Stimulated activated CD8-positive, alpha-beta memory T cell treated with anti-CD3 and anti-CD28 coated beads, Interleukin-7, amount 100 ng/mL, for 24 hours (primary cell): ENCODE results near the gene IKZF1.

Source experiments
- DNase-seq: peaks from one replicate; pipeline ENCODE4 v3.0.0-alpha.2; 2020; ENCODE audit warnings: low read depth

IKZF1 gene

GRCh38 chr7:50412973-50413372 lies 108.5 kb downstream of the IKZF1 start:
- no peak for DNase-seq

- DNase-seq = no peak
These were observed 109.0 kb downstream of the IKZF1 start for GRCh38 chr7:50413561-50413960.

- DNase-seq = no peak
These were observed 111.4 kb downstream of the IKZF1 start for GRCh38 chr7:50415844-50416364.

GRCh38 chr7:50416527-50417182 lies 112.1 kb downstream of the IKZF1 start:
- DNase-seq = no peak

GRCh38 chr7:50418086-50418515 lies 113.6 kb downstream of the IKZF1 start:
- DNase-seq = peak; percentile 45

GRCh38 chr7:50418526-50419290 lies 114.2 kb downstream of the IKZF1 start:
- DNase-seq = no peak

DNA sequence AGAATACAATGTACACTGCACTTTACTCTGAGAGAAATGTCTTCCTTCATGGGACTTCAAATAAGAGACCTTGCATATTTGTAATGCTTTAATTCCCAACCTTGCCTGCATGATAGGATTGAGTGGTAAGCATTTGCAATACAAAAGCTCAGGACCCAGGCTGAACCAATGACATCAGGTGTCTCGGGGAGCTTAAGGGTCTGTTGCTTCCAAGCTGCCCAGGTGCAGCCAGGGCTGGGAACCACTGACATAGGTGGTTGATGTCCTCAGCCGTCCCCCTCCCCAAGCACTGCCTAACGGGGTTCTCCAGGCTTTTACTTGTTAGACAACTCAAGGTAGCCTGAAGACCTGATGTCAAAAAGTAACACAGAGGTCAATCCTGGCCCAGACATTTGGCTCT lies 116.5 kb downstream of the IKZF1 start:
- DNase-seq = no peak

DNA sequence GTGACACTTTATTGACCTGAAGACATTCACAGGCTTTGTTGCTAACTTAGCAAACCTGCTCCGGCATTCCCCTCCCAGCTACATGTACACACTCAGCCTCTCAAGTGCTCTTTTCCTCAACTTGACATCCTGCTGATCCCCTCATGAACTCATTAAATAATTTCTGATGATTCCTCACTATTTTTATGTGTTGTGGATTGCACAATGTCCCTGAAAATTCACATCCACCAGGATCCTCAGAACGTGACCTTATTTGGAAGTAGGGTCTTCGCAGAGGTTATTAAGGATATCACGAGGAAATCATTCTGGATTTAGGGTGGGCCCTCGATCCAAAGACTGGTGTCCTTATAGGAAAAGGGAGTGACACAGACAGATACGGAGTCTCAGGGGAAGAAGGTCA lies 118.3 kb downstream of the IKZF1 start:
- DNase-seq = no peak

GRCh38 chr7:50423860-50424259 lies 119.3 kb downstream of the IKZF1 start:
- no peak for DNase-seq

- DNase-seq = no peak
These were observed 120.8 kb downstream of the IKZF1 start for GRCh38 chr7:50425318-50425717.

GRCh38 chr7:50426280-50427045 lies 121.9 kb downstream of the IKZF1 start:
- no peak for DNase-seq

DNA sequence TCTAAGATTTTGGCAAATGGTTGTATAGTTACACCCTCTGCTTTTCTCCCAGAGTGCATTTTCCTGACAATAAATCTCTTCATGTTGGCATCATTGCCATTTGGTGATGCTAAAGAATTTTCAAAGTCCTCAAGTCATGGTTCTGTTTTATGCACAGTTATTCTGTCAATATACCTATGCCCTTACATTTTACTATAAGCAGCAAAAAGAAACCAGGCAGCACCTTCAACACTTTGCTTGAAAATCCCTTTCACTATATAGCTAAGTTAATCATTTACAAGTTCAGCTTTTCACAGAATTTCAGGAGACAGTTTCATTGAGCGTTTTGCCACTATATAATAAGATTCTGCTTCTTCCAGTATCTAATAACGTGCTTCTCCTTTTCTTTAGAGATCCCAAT lies 123.0 kb downstream of the IKZF1 start:
- no peak for DNase-seq

GRCh38 chr7:50428911-50429310 lies 124.4 kb downstream of the IKZF1 start:
- no peak for DNase-seq

GRCh38 chr7:50431316-50431715 lies 126.8 kb downstream of the IKZF1 start:
- no peak for DNase-seq

DNA sequence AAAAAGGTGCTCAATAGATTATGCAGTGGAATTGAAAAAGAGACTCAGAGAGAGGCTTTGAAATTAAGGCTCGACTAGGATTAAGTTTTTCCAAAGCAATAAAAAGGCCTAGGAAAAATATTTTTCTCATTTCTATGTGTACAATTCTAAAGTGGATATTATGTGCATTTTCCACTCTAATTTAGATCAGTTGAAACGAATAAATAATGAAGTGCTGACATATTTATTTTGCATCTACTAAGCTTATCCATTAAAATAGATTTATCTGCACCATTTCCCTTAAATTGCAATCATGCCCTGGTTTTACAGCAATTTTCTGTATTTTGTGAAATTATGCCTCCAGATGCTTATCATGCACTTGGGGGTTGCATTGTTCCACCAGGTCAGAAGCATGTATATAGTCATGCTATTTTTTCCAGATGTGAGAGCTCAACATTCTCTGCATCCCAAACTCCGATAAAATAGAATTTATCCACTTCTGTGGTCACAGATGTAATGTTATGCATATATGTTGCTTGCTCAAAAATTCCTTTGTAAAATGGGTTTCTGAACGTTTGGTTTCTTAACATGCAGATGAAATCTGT lies 127.3 kb downstream of the IKZF1 start:
- DNase-seq = no peak

GRCh38 chr7:50436133-50436806 lies 131.8 kb downstream of the IKZF1 start:
- no peak for DNase-seq

DNA sequence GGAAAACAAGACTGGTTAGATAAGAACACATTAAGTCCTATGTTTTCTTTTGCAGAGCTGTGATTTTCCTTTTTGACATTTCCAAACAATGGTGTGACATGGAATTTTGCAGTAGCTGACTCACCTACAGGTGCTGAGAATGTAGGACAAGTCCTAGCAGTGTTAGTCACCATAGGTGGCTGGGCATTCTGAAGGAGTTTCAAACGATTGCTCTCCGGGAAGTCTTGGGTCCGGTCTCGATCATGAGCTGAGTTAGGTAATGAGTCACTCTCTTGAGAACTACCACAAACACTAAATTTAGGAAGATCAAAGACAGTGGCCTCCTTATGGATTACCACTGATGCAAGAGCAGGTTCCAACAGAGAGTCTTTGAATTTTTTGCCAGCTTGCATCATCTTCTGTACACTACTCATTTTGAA lies 142.0 kb downstream of the IKZF1 start:
- DNase-seq = no peak

- DNase-seq = no peak
These were observed 144.3 kb downstream of the IKZF1 start for GRCh38 chr7:50448823-50449222.

DNA sequence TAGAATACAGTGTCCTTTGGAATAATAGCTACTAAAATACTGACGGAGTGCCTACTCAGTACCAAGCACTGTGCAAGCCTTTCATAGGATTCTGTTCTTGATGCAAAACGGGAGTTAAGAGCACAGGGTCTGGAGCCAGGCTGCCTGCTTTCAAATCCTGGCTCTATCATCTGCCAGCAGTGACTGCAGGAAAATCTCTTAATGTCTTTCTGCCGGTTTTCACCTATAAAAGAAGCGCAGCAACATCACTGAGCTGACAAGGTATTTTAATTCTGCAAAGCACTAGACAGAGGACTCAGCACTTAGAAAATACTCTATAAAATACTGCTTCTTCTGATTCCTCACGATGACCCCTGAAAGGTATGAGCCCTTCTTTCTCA lies 145.0 kb downstream of the IKZF1 start:
- no peak for DNase-seq

DNA sequence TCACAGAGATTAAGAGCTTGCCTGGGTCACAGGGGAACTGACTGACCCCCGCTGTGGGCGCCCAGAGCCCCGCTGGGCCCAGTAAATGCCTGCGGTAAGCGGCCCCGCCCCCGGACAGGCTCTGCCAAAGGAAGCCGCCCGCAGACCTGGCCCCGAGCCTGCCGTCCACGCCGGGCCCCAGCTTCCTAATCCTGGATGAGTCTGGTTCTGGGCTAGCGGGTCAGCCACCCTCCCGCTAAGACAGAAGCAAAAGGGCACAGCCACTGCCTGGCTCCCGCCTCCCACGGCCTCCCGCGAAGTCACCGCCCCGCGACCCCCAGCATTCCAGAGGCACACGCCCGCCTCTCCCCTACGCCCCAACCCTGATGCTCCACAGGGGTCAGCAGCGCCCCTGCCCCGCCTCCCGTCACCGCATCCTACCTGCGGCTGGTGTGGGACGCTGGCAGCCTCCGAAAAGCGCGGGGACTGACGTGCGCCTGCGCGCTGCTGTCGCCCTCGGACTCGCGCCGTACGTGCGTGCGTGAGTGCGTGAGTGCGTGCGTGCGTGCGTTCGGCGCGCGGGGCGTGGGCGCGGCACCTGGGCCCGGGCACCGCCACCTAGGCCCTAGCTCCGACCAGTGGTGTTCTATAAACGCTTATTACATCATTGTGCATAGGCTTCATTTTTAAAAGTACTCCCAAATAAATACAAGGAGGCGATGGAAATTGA lies 145.5 kb downstream of the IKZF1 start, which contains the start of gene FIGNL1:
Gene FIGNL1 (minus strand): TSS at position 470 of the 709 bp plus-strand sequence. CDS start 3,063 bp downstream, outside the sequence.
- DNase-seq = peak; percentile 56

GRCh38 chr7:50450590-50451032 lies 146.1 kb downstream of the IKZF1 start:
- DNase-seq = peak; percentile 14
